ENCODE data around the gene TACR1. TPM values are rescaled to one million over a fixed set of nuclear protein-coding genes. Genes with fewer than 3 reads are reported as not detected.
"Not testable (repeated sequence)": the region's sequence is repeated elsewhere in the genome, so short reads cannot be mapped to it uniquely, and the experiment has no call there.

The TACR1 gene
- polyA plus RNA-seq, 2 donors, result 0.35 to 0.72 TPM

DNA sequence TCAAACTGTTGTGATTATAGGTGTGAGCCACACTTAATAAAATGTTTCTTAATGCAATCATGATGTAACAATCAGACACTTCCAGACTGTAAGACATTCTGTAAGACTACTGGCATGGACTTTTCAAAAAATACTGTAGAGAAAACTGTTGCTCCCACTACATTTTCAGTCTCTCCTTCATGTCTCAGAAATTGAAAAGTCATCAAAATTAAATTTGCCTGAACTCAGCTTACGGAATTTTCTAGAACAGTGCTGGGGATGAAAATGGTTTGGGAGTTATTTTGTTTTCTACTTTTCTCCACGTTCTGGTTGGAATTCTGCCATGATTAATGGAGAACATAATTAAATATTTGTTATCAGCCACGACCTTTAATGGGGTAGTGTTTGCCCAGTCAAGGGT is 26.8 kb upstream of the TACR1 start:
- H3K9me3 ChIP-seq (ENCODE audit: control insufficient read depth in 2 of 2, insufficient read depth in 1 of 2, low read depth in 1 of 2, low read length in 1 of 2), result no peaks in the 10 kb centered on the region
- H3K4me3 ChIP-seq (ENCODE audit: low read depth in 1 of 2, low read length in 2 of 2), result no peak overlapping the region
- H3K36me3 ChIP-seq (ENCODE audit: control insufficient read depth in 2 of 2, insufficient read depth in 2 of 2, low read length in 1 of 2), result no peaks in the 10 kb centered on the region
- no peaks in the 10 kb centered on the region for H3K4me1 ChIP-seq (ENCODE audit: control insufficient read depth in 2 of 2, insufficient read depth in 2 of 2, low read length in 1 of 2)
- WGBS, 2 donors, result 47 to 49% methylated on average over 3 of the region's 3 CpGs
- no peaks in the 10 kb centered on the region for H3K27me3 ChIP-seq (ENCODE audit: control insufficient read depth in 1 of 2, insufficient read depth in 2 of 2, low read length in 2 of 2)
- H3K27ac ChIP-seq (ENCODE audit: low read depth in 2 of 2, low read length in 1 of 2), result no peak overlapping the region

DNA sequence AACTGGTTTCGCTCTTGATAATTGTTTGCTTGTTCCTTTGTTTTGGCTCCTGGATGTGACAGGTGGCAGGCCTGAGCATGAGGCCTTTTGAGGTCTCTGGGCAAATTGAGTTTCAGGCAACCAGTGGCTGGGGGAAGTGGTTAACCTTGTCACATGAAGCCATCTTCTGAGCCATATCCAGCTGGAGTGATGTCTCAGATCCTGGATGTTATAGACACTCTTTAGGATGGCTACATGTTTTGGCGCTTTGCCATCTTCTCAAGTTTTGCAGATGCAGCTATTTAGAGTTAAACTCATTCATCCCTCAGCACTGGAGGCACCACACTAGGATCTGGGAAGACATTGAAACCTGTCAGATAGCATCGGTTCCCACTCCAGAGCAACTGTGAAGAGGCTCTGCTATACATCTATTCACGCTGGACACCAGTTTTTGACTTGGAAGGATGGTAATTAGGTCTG is 25.3 kb upstream of the TACR1 start:
- Histone ChIP-seq H3K4me3 (ENCODE audit: low read depth in 1 of 2, low read length in 2 of 2) (no peak overlapping the region), H3K27ac (ENCODE audit: low read depth in 2 of 2, low read length in 1 of 2) (no peak overlapping the region), H3K27me3 (ENCODE audit: control insufficient read depth in 1 of 2, insufficient read depth in 2 of 2, low read length in 2 of 2) (no peaks in the 10 kb centered on the region), H3K36me3 (ENCODE audit: control insufficient read depth in 2 of 2, insufficient read depth in 2 of 2, low read length in 1 of 2) (no peaks in the 10 kb centered on the region), H3K9me3 (ENCODE audit: control insufficient read depth in 2 of 2, insufficient read depth in 1 of 2, low read depth in 1 of 2, low read length in 1 of 2) (no peaks in the 10 kb centered on the region), H3K4me1 (ENCODE audit: control insufficient read depth in 2 of 2, insufficient read depth in 2 of 2, low read length in 1 of 2) (no peaks in the 10 kb centered on the region)
- WGBS, 2 donors, result 74 to 82% methylated on average over 4 of the region's 4 CpGs

DNA sequence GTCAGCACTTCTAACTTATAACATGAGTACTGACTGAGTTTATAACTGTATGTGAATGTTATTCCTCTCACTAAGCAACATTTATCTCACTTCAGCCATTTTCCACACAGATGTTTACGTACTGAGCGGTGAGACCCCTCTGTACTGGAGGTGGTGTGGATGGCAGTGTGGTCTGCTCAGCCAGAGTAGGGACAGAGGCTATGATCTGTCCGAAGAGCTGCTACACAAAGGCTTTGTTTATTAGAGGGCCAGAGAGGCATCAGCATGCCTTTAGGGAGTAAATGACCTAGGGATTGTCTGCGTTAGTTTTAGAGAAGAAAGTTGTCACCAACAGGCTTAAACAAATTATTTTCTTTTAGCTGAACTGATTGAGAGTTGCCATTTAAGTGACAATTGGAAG is 23.2 kb upstream of the TACR1 start:
- H3K4me1 ChIP-seq (ENCODE audit: control insufficient read depth in 2 of 2, insufficient read depth in 2 of 2, low read length in 1 of 2), result no peaks in the 10 kb centered on the region
- WGBS, 2 donors, result 81 to 82% methylated on average over 4 of the region's 4 CpGs
- H3K27ac ChIP-seq (ENCODE audit: low read depth in 2 of 2, low read length in 1 of 2), result no peak overlapping the region
- no peaks in the 10 kb centered on the region for H3K27me3 ChIP-seq (ENCODE audit: control insufficient read depth in 1 of 2, insufficient read depth in 2 of 2, low read length in 2 of 2)
- no peak overlapping the region for H3K4me3 ChIP-seq (ENCODE audit: low read depth in 1 of 2, low read length in 2 of 2)
- no peaks in the 10 kb centered on the region for H3K9me3 ChIP-seq (ENCODE audit: control insufficient read depth in 2 of 2, insufficient read depth in 1 of 2, low read depth in 1 of 2, low read length in 1 of 2)
- H3K36me3 ChIP-seq (ENCODE audit: control insufficient read depth in 2 of 2, insufficient read depth in 2 of 2, low read length in 1 of 2), result no peaks in the 10 kb centered on the region

DNA sequence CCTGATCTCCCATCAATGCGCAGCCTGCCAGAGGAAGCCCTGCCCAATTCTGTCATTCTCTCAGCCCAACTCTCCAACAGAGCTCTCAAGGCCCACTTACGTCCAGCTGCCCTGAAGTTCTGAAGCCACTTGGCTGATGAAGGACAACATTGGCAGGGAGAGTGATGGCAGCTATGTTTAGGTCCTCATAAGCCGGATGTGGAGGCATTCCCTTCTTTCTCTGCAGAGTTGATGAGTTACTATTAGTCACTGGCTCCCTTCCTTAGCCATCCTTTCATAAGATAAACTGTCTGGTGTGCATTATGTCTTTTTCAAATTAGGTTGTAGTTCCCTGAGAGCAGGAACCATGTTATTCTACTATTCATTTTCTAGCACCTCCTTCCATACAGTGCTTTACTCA is 22.5 kb upstream of the TACR1 start:
- Histone ChIP-seq H3K9me3 (ENCODE audit: control insufficient read depth in 2 of 2, insufficient read depth in 1 of 2, low read depth in 1 of 2, low read length in 1 of 2) (no peaks in the 10 kb centered on the region), H3K4me3 (ENCODE audit: low read depth in 1 of 2, low read length in 2 of 2) (no peak overlapping the region), H3K4me1 (ENCODE audit: control insufficient read depth in 2 of 2, insufficient read depth in 2 of 2, low read length in 1 of 2) (no peaks in the 10 kb centered on the region), H3K27ac (ENCODE audit: low read depth in 2 of 2, low read length in 1 of 2) (no peak overlapping the region), H3K36me3 (ENCODE audit: control insufficient read depth in 2 of 2, insufficient read depth in 2 of 2, low read length in 1 of 2) (no peaks in the 10 kb centered on the region), H3K27me3 (ENCODE audit: control insufficient read depth in 1 of 2, insufficient read depth in 2 of 2, low read length in 2 of 2) (no peaks in the 10 kb centered on the region)
- WGBS, 2 donors, result 87 to 89% methylated on average over 3 of the region's 3 CpGs

DNA sequence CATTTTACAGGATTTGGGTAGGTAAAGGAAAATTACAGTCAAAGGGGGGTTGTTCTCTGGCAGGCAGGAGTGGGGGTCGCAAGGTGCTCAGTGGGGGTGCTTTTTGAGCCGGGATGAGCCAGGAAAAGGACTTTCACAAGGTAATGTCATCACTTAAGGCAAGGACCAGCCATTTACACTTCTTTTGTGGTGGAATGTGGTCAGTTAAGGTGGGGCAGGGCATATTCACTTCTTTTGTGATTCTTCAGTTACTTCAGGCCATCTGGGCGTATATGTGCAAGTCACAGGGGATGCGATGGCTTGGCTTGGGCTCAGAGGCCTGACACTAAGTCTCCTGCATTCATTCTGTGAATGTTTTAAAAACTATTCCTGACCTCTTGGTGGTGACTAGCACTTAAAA is 19.9 kb upstream of the TACR1 start:
- not testable (repeated sequence) for H3K36me3 ChIP-seq (ENCODE audit: control insufficient read depth in 2 of 2, insufficient read depth in 2 of 2, low read length in 1 of 2); H3K27ac ChIP-seq (ENCODE audit: low read depth in 2 of 2, low read length in 1 of 2); H3K9me3 ChIP-seq (ENCODE audit: control insufficient read depth in 2 of 2, insufficient read depth in 1 of 2, low read depth in 1 of 2, low read length in 1 of 2); H3K4me1 ChIP-seq (ENCODE audit: control insufficient read depth in 2 of 2, insufficient read depth in 2 of 2, low read length in 1 of 2); H3K4me3 ChIP-seq (ENCODE audit: low read depth in 1 of 2, low read length in 2 of 2); H3K27me3 ChIP-seq (ENCODE audit: control insufficient read depth in 1 of 2, insufficient read depth in 2 of 2, low read length in 2 of 2)
- WGBS, 2 donors, result 73 to 79% methylated on average over 4 of the region's 4 CpGs

DNA sequence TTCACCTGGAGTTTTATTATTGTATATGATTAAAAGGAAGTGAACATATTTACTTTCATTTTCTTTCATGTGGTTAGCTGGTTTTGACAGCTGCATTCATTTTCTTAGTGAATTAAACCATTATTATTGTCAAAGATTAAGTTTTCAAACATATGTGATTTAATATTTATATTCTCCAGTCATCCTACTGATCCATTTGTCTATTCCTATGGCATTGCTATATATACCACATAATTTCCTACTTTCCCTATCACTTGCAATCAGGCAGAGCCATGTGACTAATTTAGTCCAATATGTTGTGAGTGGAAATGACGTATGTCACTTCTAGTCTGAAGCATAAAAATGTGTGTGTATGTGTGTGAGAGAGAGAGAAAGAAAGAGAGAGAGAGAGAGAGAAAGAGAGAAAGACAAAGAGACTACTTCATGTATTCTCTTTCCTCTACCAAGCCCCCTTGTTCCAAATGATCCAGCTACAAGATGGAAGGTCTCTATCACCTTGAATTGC is 12.0 kb upstream of the TACR1 start:
- no peak overlapping the region for H3K4me3 ChIP-seq (ENCODE audit: low read depth in 1 of 2, low read length in 2 of 2)
- whole genome bisulfite sequencing, 2 donors, result 46 to 56% methylated on average over 1 of the region's 1 CpG
- no peaks in the 10 kb centered on the region for H3K4me1 ChIP-seq (ENCODE audit: control insufficient read depth in 2 of 2, insufficient read depth in 2 of 2, low read length in 1 of 2)
- H3K9me3 ChIP-seq (ENCODE audit: control insufficient read depth in 2 of 2, insufficient read depth in 1 of 2, low read depth in 1 of 2, low read length in 1 of 2), result no peaks in the 10 kb centered on the region
- no peak overlapping the region for H3K27ac ChIP-seq (ENCODE audit: low read depth in 2 of 2, low read length in 1 of 2)
- no peaks in the 10 kb centered on the region for H3K36me3 ChIP-seq (ENCODE audit: control insufficient read depth in 2 of 2, insufficient read depth in 2 of 2, low read length in 1 of 2)
- no peaks in the 10 kb centered on the region for H3K27me3 ChIP-seq (ENCODE audit: control insufficient read depth in 1 of 2, insufficient read depth in 2 of 2, low read length in 2 of 2)

DNA sequence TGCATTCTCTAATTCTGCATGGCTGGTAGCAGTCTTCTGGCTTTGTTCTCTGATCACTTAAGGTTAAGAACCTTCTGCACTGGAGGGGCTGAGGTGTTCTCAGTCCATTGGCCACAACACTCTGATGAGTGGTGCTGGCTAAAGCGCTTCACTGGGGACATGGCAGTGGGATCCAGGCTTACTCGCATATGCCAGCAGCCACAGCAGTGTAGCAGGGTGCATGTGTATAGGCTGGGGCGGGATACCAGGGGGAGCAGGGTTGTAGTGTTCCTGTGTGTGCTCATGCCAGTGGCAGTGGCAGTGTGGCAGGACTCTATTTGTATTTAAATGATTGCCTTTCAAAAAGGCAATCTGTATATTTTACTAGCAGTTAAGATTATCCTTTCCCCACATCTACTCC is 11.1 kb upstream of the TACR1 start:
- no peak overlapping the region for H3K27ac ChIP-seq (ENCODE audit: low read depth in 2 of 2, low read length in 1 of 2)
- H3K4me1 ChIP-seq (ENCODE audit: control insufficient read depth in 2 of 2, insufficient read depth in 2 of 2, low read length in 1 of 2), result no peaks in the 10 kb centered on the region
- no peaks in the 10 kb centered on the region for H3K9me3 ChIP-seq (ENCODE audit: control insufficient read depth in 2 of 2, insufficient read depth in 1 of 2, low read depth in 1 of 2, low read length in 1 of 2)
- H3K27me3 ChIP-seq (ENCODE audit: control insufficient read depth in 1 of 2, insufficient read depth in 2 of 2, low read length in 2 of 2), result no peaks in the 10 kb centered on the region
- H3K4me3 ChIP-seq (ENCODE audit: low read depth in 1 of 2, low read length in 2 of 2), result no peak overlapping the region
- WGBS, 2 donors, result 93 to 97% methylated on average over 3 of the region's 3 CpGs
- H3K36me3 ChIP-seq (ENCODE audit: control insufficient read depth in 2 of 2, insufficient read depth in 2 of 2, low read length in 1 of 2), result no peaks in the 10 kb centered on the region

DNA sequence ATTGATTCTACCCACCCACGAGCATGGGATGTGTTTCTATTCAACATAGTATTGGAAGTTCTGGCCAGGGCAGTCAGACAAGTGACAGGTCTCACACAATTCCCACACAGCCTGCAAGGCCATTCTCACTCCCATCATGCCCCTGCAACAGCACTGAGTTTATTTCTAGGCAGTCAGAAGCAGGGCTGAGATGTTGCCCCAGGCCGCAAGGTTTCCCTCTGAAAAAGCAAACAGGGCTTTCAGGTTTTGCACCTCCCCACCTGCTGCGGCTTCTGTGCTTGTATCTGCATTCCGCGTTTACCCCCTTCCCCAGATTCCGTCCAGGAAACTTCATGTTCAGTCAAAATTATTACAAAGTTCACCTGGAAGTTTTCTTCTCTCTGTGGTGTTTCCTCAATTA is 9.4 kb upstream of the TACR1 start:
- Histone ChIP-seq H3K27me3 (ENCODE audit: control insufficient read depth in 1 of 2, insufficient read depth in 2 of 2, low read length in 2 of 2) (no peaks in the 10 kb centered on the region), H3K9me3 (ENCODE audit: control insufficient read depth in 2 of 2, insufficient read depth in 1 of 2, low read depth in 1 of 2, low read length in 1 of 2) (no peaks in the 10 kb centered on the region), H3K36me3 (ENCODE audit: control insufficient read depth in 2 of 2, insufficient read depth in 2 of 2, low read length in 1 of 2) (no peaks in the 10 kb centered on the region), H3K27ac (ENCODE audit: low read depth in 2 of 2, low read length in 1 of 2) (no peak overlapping the region), H3K4me3 (ENCODE audit: low read depth in 1 of 2, low read length in 2 of 2) (no peak overlapping the region), H3K4me1 (ENCODE audit: control insufficient read depth in 2 of 2, insufficient read depth in 2 of 2, low read length in 1 of 2) (no peaks in the 10 kb centered on the region)
- 64 to 76% methylated on average over 6 of the region's 6 CpGs for WGBS, 2 donors

DNA sequence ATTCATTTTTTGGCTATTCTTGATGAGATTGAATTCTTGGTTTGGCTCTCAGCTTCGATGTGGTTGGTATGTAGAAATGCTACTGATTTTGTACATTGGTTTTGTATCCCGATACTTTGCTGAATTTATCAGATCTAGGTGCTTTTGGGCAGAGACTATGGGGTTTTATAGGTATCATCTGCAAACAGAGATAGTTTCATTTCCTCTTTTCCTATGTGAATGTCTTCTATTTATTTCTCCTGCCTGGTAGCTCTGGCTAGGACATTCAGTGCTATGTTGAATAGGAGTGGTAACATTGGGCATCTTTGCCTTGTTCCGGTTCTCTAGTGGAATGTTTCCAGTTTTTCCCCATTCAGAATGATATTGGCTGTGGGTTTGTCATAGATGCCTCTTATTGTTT is 5.5 kb upstream of the TACR1 start:
- 80 to 86% methylated on average over 3 of the region's 3 CpGs for WGBS, 2 donors
- H3K27me3 ChIP-seq (ENCODE audit: control insufficient read depth in 1 of 2, insufficient read depth in 2 of 2, low read length in 2 of 2), result no peaks in the 10 kb centered on the region
- no peak overlapping the region for H3K27ac ChIP-seq (ENCODE audit: low read depth in 2 of 2, low read length in 1 of 2)
- no peak overlapping the region for H3K4me3 ChIP-seq (ENCODE audit: low read depth in 1 of 2, low read length in 2 of 2)
- H3K36me3 ChIP-seq (ENCODE audit: control insufficient read depth in 2 of 2, insufficient read depth in 2 of 2, low read length in 1 of 2), result no peaks in the 10 kb centered on the region
- no peaks in the 10 kb centered on the region for H3K9me3 ChIP-seq (ENCODE audit: control insufficient read depth in 2 of 2, insufficient read depth in 1 of 2, low read depth in 1 of 2, low read length in 1 of 2)
- peaks cover 3 to 6% of the 10 kb centered on the region in 2 donors for H3K4me1 ChIP-seq (ENCODE audit: control insufficient read depth in 2 of 2, insufficient read depth in 2 of 2, low read length in 1 of 2)

DNA sequence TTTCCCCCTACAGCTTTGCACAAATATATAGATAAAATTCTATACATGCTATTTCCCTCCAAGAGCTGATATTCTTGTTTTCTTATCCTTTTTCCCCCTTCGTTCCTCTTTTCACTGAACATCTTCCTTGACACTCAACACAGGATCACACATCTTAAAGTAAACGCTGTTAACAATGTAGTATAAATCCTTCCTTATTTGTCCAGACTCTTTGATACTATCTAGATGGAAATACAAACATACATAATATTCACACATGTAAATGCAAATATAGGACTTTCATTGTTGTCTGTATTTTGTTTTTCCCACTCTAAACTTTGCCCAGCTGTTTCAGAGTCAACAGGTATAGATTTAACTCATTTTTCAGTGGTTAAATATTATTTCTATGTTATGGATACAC is 3.0 kb upstream of the TACR1 start:
- Histone ChIP-seq H3K36me3 (ENCODE audit: control insufficient read depth in 2 of 2, insufficient read depth in 2 of 2, low read length in 1 of 2) (no peaks in the 10 kb centered on the region), H3K27me3 (ENCODE audit: control insufficient read depth in 1 of 2, insufficient read depth in 2 of 2, low read length in 2 of 2) (peaks cover 0 to 7% of the 10 kb centered on the region in 2 donors), H3K9me3 (ENCODE audit: control insufficient read depth in 2 of 2, insufficient read depth in 1 of 2, low read depth in 1 of 2, low read length in 1 of 2) (no peaks in the 10 kb centered on the region), H3K27ac (ENCODE audit: low read depth in 2 of 2, low read length in 1 of 2) (no peak overlapping the region), H3K4me3 (ENCODE audit: low read depth in 1 of 2, low read length in 2 of 2) (no peak overlapping the region), H3K4me1 (ENCODE audit: control insufficient read depth in 2 of 2, insufficient read depth in 2 of 2, low read length in 1 of 2) (peaks cover 6 to 13% of the 10 kb centered on the region in 2 donors)
- 47 to 62% methylated on average over 2 of the region's 2 CpGs for whole genome bisulfite sequencing, 2 donors
